Thyroid gland (tissue), 4 donors: Measurements from ENCODE around the gene KY. TPM values are rescaled to one million over a fixed set of nuclear protein-coding genes. Genes with fewer than 3 reads are reported as not detected.

ENCODE experiments used
- DNase-seq, 2 donors: peaks; one replicate each; pipeline ENCODE4 v3.0.0-alpha.2; 2019
- H3K27ac ChIP-seq, 3 donors: fragments of 200-600 bp; sonication (generic); 1 replicate in 2 of 3; 2 replicates in 1 of 3; pipeline ENCODE4 v1.5.1; 2016 to 2019; ENCODE audit warnings: mild to moderate bottlenecking in 1 of 3, moderate library complexity in 1 of 3
- H3K27me3 ChIP-seq: fragments of 200-600 bp; sonication (generic); one replicate; pipeline ENCODE4 v1.5.1; 2019
- H3K36me3 ChIP-seq, 2 donors: fragments of 200-600 bp; sonication (generic); one replicate each; pipeline ENCODE4 v1.5.1; 2016 to 2019
- H3K4me1 ChIP-seq, 2 donors: fragments of 200-600 bp; sonication (generic); one replicate each; pipeline ENCODE4 v1.5.1; 2017 to 2019
- H3K4me3 ChIP-seq, 3 donors: fragments of 200-600 bp; sonication (generic); replicated peaks in 1 of 3; 1 replicate in 2 of 3; 2 replicates in 1 of 3; pipeline ENCODE4 v1.5.1; 2016; ENCODE audit warnings: mild to moderate bottlenecking in 1 of 3
- H3K9me3 ChIP-seq: fragments of 200-600 bp; sonication (generic); one replicate; pipeline ENCODE4 v1.5.1; 2017
- POLR2A ChIP-seq, 2 donors: fragments of 450-650 bp; IDR thresholded peaks; one replicate each; pipeline ENCODE4 v1.6.1; 2017; ENCODE audit warnings: antibody characterized with exemption in 2 of 2, mild to moderate bottlenecking in 2 of 2, moderate library complexity in 1 of 2
- WGBS, 2 donors: methylation state at CpG; one replicate each; pipeline ENCODE4 v1.1.5; 2017; 5-methylcytosine and 5-hydroxymethylcytosine counted together
- intact Hi-C: fragments of 100-400 bp; cut with DNase I; formaldehyde crosslinking; loops from one replicate; pipeline ENCODE4 v1.15.1; 2023
- total RNA-seq, 4 donors: library from RNA; depleted of rRNA; stranded (reverse); fragments of >200 nt; gene quantifications; one replicate each; pipeline ENCODE4 v1.2.3, GENCODE V29; 2016
- TF ChIP-seq, protein P1 (sequence below), 6 experiments: fragments of 200-600 bp in 3 of 6; fragments of 450-650 bp in 3 of 6; sonication (generic) in 3 of 6; IDR thresholded peaks; one replicate each; pipeline ENCODE4 v1.5.1; 2016 to 2019; ENCODE audit warnings: antibody characterized with exemption in 6 of 6, mild to moderate bottlenecking in 2 of 6, inconsistent platforms in 1 of 6, moderate library complexity in 1 of 6

Gene KY
- total RNA-seq, 4 donors from 2014 or later = 3.2 to 10.2 (median 7.2) TPM

DNA sequence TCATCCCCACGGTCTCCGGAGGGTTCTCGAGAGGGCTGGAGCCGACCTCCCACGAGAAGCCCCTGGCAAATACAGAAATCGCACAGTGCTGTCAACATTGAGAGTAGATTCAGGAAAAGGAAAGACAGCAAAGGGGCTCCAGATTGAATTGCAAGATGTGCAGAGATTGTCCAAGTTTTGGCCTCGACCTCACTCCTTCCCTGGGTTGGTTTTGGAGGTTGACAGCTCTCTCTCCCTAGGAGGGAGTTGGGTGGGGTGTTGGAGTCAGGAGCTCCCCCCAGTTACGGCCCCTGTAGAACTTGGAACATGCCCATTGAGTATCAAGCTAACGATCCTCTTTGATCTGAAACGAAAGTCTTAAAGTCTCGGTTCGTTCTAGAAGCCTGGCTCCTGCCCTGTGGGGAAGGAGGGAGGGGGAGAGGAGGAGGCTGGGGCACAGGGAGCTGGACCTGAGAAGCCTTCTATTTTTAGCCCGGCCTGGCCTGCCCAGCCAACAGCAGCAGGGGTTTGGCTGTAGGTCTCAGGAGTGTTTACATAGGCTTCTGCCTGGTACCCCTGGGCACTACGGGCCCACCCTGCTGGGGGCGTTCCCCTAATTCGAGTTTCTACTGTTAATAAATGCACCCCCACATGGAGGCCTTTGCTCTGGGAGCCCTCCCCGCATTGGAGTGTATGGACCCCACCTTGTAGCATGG is 672 bp upstream of the KY start:
- Histone ChIP-seq H3K27ac (peak overlapping the region; percentile 79 to 91 (median 88)), H3K27me3 (no peaks in the 10 kb centered on the region), H3K4me1 (peaks cover 11 to 19% of the 10 kb centered on the region in 2 donors), H3K9me3 (no peaks in the 10 kb centered on the region), H3K4me3 (peak overlapping the region; percentile 18 to 33 (median 30)), H3K36me3 (no peaks in the 10 kb centered on the region)
- intact Hi-C loops = no loop called here
- peak; percentile 91 to 92 for DNase-seq
- TF ChIP-seq POLR2A (IDR thresholded peaks at IDR 0.05) = peak in 1 of 2 donors; percentile 22
- TF ChIP-seq, protein P1, sequence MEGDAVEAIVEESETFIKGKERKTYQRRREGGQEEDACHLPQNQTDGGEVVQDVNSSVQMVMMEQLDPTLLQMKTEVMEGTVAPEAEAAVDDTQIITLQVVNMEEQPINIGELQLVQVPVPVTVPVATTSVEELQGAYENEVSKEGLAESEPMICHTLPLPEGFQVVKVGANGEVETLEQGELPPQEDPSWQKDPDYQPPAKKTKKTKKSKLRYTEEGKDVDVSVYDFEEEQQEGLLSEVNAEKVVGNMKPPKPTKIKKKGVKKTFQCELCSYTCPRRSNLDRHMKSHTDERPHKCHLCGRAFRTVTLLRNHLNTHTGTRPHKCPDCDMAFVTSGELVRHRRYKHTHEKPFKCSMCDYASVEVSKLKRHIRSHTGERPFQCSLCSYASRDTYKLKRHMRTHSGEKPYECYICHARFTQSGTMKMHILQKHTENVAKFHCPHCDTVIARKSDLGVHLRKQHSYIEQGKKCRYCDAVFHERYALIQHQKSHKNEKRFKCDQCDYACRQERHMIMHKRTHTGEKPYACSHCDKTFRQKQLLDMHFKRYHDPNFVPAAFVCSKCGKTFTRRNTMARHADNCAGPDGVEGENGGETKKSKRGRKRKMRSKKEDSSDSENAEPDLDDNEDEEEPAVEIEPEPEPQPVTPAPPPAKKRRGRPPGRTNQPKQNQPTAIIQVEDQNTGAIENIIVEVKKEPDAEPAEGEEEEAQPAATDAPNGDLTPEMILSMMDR (IDR thresholded peaks at IDR 0.05) = no peak
- WGBS, 2 donors = 5 to 12% methylated on average over 15 to 17 of the region's 17 CpGs

GRCh38 chr3:134649106-134649705 is 1.6 kb downstream of the KY start:
- no peak overlapping the region for H3K4me3 ChIP-seq
- TF ChIP-seq POLR2A (IDR thresholded peaks at IDR 0.05) = no peak
- TF ChIP-seq, protein P1 (IDR thresholded peaks at IDR 0.05) = no peak
- 78 to 89% methylated on average over 7 of the region's 7 CpGs for WGBS, 2 donors
- no peaks in the 10 kb centered on the region for H3K9me3 ChIP-seq
- no peaks in the 10 kb centered on the region for H3K27me3 ChIP-seq
- peaks cover 11 to 19% of the 10 kb centered on the region in 2 donors for H3K4me1 ChIP-seq
- DNase-seq = no peak
- H3K36me3 ChIP-seq = no peaks in the 10 kb centered on the region
- H3K27ac ChIP-seq = no peak overlapping the region
- intact Hi-C loops = no loop called here

DNA sequence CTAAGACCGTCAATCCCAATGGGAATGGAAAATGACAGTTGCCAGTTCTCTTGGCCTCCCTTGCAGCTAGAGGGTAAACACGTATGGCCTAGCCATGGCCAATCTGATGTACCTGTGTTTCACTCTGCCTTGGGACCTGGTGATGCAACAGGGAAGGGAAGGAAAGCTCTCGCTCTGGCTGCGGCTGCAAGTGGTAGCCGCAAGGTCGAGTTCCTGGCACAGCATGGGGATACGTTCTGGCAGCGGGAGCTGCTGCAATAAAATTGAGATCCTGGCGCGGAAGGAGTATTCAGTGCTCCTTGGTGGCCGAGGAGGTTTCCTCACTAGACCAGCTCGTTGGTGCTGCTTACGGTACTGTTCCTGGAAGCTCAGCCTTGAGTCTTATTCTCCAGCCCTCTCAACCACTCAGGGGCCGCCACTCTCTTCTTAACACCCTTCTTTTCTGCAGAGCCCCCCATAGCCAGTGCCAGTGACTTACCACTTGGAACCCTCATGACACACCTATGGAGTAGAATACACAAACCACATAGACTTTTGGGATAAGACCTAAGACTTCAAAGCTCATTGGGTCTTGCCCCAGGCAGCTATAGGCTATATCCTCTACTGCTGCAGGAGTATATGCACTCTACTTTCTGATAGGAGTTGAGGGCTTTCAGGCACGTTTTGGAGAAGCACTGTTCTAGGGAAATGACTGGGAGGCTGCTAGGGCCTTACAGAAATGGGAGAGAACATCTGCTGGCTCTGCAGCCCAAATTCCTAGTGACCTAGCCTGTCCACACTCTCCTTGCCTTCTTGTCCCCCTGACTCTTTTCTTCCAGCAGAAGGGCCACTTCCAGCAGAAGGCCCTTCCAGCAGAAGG is 2.7 kb downstream of the KY start:
- no peaks in the 10 kb centered on the region for H3K9me3 ChIP-seq
- intact Hi-C loops = no loop called here
- H3K4me3 ChIP-seq = no peak overlapping the region
- TF ChIP-seq, protein P1 (IDR thresholded peaks at IDR 0.05) = no peak
- no peak for TF ChIP-seq POLR2A (IDR thresholded peaks at IDR 0.05)
- no peak overlapping the region for H3K27ac ChIP-seq
- DNase-seq = no peak
- H3K27me3 ChIP-seq = no peaks in the 10 kb centered on the region
- peaks cover 11 to 19% of the 10 kb centered on the region in 2 donors for H3K4me1 ChIP-seq
- 93 to 94% methylated on average over 15 of the region's 15 CpGs for WGBS, 2 donors
- H3K36me3 ChIP-seq = no peaks in the 10 kb centered on the region

GRCh38 chr3:134646086-134646485 is 4.7 kb downstream of the KY start:
- Histone ChIP-seq H3K4me1 (peaks cover 4 to 6% of the 10 kb centered on the region in 2 donors), H3K9me3 (no peaks in the 10 kb centered on the region), H3K27ac (no peak overlapping the region), H3K36me3 (no peaks in the 10 kb centered on the region), H3K4me3 (no peak overlapping the region), H3K27me3 (no peaks in the 10 kb centered on the region)
- no peak for DNase-seq
- TF ChIP-seq POLR2A (IDR thresholded peaks at IDR 0.05) = no peak
- WGBS, 2 donors = 86 to 100% methylated on average over 1 of the region's 1 CpG
- intact Hi-C loops = no loop called here

GRCh38 chr3:134645515-134645914 is 5.3 kb downstream of the KY start:
- Histone ChIP-seq H3K36me3 (no peaks in the 10 kb centered on the region), H3K27ac (no peak overlapping the region), H3K9me3 (no peaks in the 10 kb centered on the region), H3K4me1 (peaks cover 4 to 6% of the 10 kb centered on the region in 2 donors), H3K4me3 (no peak overlapping the region), H3K27me3 (no peaks in the 10 kb centered on the region)
- WGBS, 2 donors = 90 to 93% methylated on average over 5 of the region's 5 CpGs
- intact Hi-C loops = no loop called here
- no peak for DNase-seq
- TF ChIP-seq, protein P1 (IDR thresholded peaks at IDR 0.05) = no peak
- TF ChIP-seq POLR2A (IDR thresholded peaks at IDR 0.05) = no peak
